B cell (primary cell): ENCODE results near the gene HERC5. TPM values are rescaled to one million over a fixed set of nuclear protein-coding genes. Genes with fewer than 3 reads are reported as not detected.

Source experiments
- ATAC-seq: fragments of 200-7000 bp; cut with Tn5 transposase; one replicate; pipeline ENCODE4 v1.10.0; 2021; ENCODE audit warnings: low read depth, mild to moderate bottlenecking, moderate number of reproducible peaks, moderate library complexity
- CTCF ChIA-PET: fragments of 350-600 bp; sonication (Branson Sonifier 250); formaldehyde crosslinking; loops from one replicate; lab custom pipeline; 2021; ENCODE audit warnings: antibody characterized with exemption, inconsistent platforms; lab: Charles Lee
- POLR2A ChIA-PET: fragments of 350-600 bp; sonication (Branson Sonifier 250); formaldehyde crosslinking; loops from one replicate; lab custom pipeline; 2021; ENCODE audit warnings: antibody characterized with exemption; lab: Charles Lee
- DNase-seq: peaks from one replicate; pipeline ENCODE4 v3.0.0; 2013
- H2AFZ ChIP-seq: 2 replicates; pipeline ENCODE4 v1.6.1; 2012; ENCODE audit warnings: mild to moderate bottlenecking, low read depth, low read length; ENCODE audit not compliant: insufficient read depth, poor library complexity, severe bottlenecking
- H3K27ac ChIP-seq, 2 donors: 1 replicate in 1 of 2; 2 replicates in 1 of 2; pipeline ENCODE4 v1.5.1; 2012 to 2013; ENCODE audit warnings: low read length in 2 of 2, mild to moderate bottlenecking in 2 of 2, moderate library complexity in 1 of 2
- H3K27me3 ChIP-seq, 4 experiments: fragments of 200-600 bp in 1 of 4; sonication (generic) in 1 of 4; replicated peaks in 1 of 4; 1 replicate in 2 of 4; 2 replicates in 2 of 4; pipeline versions ENCODE4 v1.6.1 to v1.7.0; 2013 to 2016; ENCODE audit warnings: low read length in 3 of 4, mild to moderate bottlenecking in 2 of 4, mixed read lengths in 1 of 4, moderate library complexity in 1 of 4; ENCODE audit not compliant: insufficient read depth in 4 of 4, control insufficient read depth in 3 of 4; ENCODE audit errors: control extremely low read depth in 1 of 4
- H3K36me3 ChIP-seq, 2 experiments: replicated peaks in 1 of 2; 1 replicate in 1 of 2; 2 replicates in 1 of 2; pipeline versions ENCODE4 v1.6.1 to v1.7.1; 2013; ENCODE audit warnings: low read length in 1 of 2; ENCODE audit not compliant: insufficient read depth in 2 of 2, control insufficient read depth in 1 of 2; ENCODE audit errors: control extremely low read depth in 1 of 2, extremely low read depth in 1 of 2
- H3K4me1 ChIP-seq, 2 donors: fragments of 200-600 bp in 1 of 2; sonication (generic) in 1 of 2; 1 replicate in 1 of 2; 2 replicates in 1 of 2; pipeline versions ENCODE4 v1.5.1 to v1.6.1; 2013 to 2017; ENCODE audit warnings: low read length in 2 of 2; ENCODE audit not compliant: control insufficient read depth in 2 of 2, insufficient read depth in 2 of 2
- H3K4me2 ChIP-seq: replicated peaks from 2 replicates; pipeline ENCODE3; 2012; ENCODE audit warnings: mild to moderate bottlenecking, low read depth, low read length; ENCODE audit not compliant: poor library complexity, severe bottlenecking
- H3K4me3 ChIP-seq, 5 experiments: fragments of 200-600 bp in 1 of 5; sonication (generic) in 1 of 5; 1 replicate in 3 of 5; 2 replicates in 2 of 5; pipeline versions ENCODE4 v1.5.1 to v1.7.0; 2011 to 2016; ENCODE audit warnings: low read length in 4 of 5, mild to moderate bottlenecking in 4 of 5, low read depth in 2 of 5, control low read depth in 1 of 5, moderate library complexity in 1 of 5; ENCODE audit not compliant: insufficient read depth in 1 of 5; ENCODE audit errors: control extremely low read depth in 1 of 5, extremely low read depth in 1 of 5
- H3K79me2 ChIP-seq: fragments of 200-600 bp; sonication (generic); one replicate; pipeline ENCODE4 v1.6.0; 2016; ENCODE audit warnings: low read length; ENCODE audit not compliant: control insufficient read depth, insufficient read depth
- H3K9ac ChIP-seq: fragments of 200-600 bp; sonication (generic); 2 replicates; pipeline ENCODE4 v1.6.1; 2017; ENCODE audit warnings: mild to moderate bottlenecking, low read length, moderate library complexity
- H3K9me3 ChIP-seq, 3 donors: one replicate each; pipeline versions ENCODE4 v1.6.1 to v1.7.1; 2013; ENCODE audit warnings: low read length in 2 of 3; ENCODE audit not compliant: control insufficient read depth in 2 of 3, insufficient read depth in 1 of 3; ENCODE audit errors: control extremely low read depth in 1 of 3
- H4K20me1 ChIP-seq: 2 replicates; pipeline ENCODE4 v1.6.0; 2012; ENCODE audit warnings: mild to moderate bottlenecking, low read length; ENCODE audit not compliant: insufficient read depth, control insufficient read depth, poor library complexity, severe bottlenecking
- H3K27ac Mint-ChIP-seq: one replicate; pipeline ENCODE4 v1.8.0; 2021; ENCODE audit warnings: mixed read lengths
- H3K27me3 Mint-ChIP-seq: one replicate; pipeline ENCODE4 v1.8.0; 2021; ENCODE audit warnings: mixed read lengths
- H3K4me1 Mint-ChIP-seq: one replicate; pipeline ENCODE4 v1.8.0; 2021; ENCODE audit warnings: mixed read lengths
- H3K4me3 Mint-ChIP-seq: one replicate; pipeline ENCODE4 v1.8.0; 2021; ENCODE audit warnings: mixed read lengths
- H3K9me3 Mint-ChIP-seq: one replicate; pipeline ENCODE4 v1.8.0; 2022; ENCODE audit warnings: mixed read lengths; ENCODE audit not compliant: insufficient read depth
- EZH2 ChIP-seq: IDR thresholded peaks from 2 replicates; pipeline ENCODE4 v1.6.1; 2012; ENCODE audit warnings: borderline replicate concordance, low read depth, mild to moderate bottlenecking, moderate library complexity, low read length; ENCODE audit not compliant: insufficient read depth, poor library complexity, severe bottlenecking
- WGBS: methylation state at CpG from one replicate; pipeline ENCODE4 v1.1.5; 2013; ENCODE audit warnings: missing lambda C conversion rate; ENCODE audit not compliant: insufficient coverage; 5-methylcytosine and 5-hydroxymethylcytosine counted together
- intact Hi-C: fragments of 100-400 bp; cut with micrococcal nuclease; formaldehyde crosslinking; loops from one replicate; pipeline ENCODE4 v1.10.0; 2022
- polyA plus RNA-seq: library from polyadenylated mRNA; depleted of rRNA; stranded (reverse); fragments of >200 nt; gene quantifications from 2 replicates; pipeline ENCODE4 v1.2.3, GENCODE V29; 2012
- total RNA-seq, 2 donors: library from RNA; stranded (reverse); fragments of 120-200 nt in 1 of 2; gene quantifications; 1 replicate in 1 of 2; 2 replicates in 1 of 2; pipeline versions ENCODE4 v1.2.3 to v1.2.4, GENCODE V29; 2013 to 2022
- TF ChIP-seq, protein P1 (sequence below): fragments of 200-600 bp; IDR thresholded peaks from one replicate; pipeline ENCODE4 v1.8.0; 2022; ENCODE audit warnings: antibody characterized with exemption, mild to moderate bottlenecking

HERC5 gene
- total and polyA plus RNA-seq, 2 donors (not counting 1 experiment from before 2014, with no cell fraction given) = 1.9 to 10.6 TPM

DNA sequence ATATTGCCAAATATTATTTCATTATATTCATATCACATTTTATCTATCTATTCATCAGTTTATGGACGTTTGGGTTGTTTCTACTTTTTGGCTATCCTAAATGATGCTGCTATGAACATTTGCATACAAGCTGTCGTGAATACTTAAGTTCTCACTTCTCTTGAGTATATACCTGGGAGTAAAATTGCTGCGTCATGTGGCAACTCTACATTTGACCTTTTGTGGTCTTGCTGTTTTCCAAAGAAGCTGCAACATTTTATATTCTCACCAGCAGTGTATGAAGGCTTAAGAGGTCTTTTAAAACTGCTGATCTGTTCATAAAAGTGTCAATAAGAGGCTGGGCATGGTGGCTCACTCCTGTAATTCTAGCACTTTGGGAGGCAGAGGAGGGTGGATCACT lies 60.9 kb downstream of the HERC5 start:
- intact Hi-C loops = loop anchor here (5.0 kb wide), 2 partner anchors 666 to 841 kb away; no protein-coding TSS in a partner anchor
- Histone ChIP-seq H3K36me3 (peaks cover 1 to 8% of the 10 kb centered on the region in 2 experiments), H3K4me3 (no peak overlapping the region), H3K4me1 (peaks cover 7% of the 10 kb centered on the region in 2 donors), H3K9ac (no peak overlapping the region), H3K4me2 (no peak overlapping the region), H3K9me3 (no peaks in the 10 kb centered on the region), H3K27ac (no peak overlapping the region), H3K79me2 (peaks cover 3% of the 10 kb centered on the region), H3K27me3 (no peaks in the 10 kb centered on the region), H4K20me1 (no peaks in the 10 kb centered on the region), H2AFZ (no peak overlapping the region)
- TF ChIP-seq, protein P1, sequence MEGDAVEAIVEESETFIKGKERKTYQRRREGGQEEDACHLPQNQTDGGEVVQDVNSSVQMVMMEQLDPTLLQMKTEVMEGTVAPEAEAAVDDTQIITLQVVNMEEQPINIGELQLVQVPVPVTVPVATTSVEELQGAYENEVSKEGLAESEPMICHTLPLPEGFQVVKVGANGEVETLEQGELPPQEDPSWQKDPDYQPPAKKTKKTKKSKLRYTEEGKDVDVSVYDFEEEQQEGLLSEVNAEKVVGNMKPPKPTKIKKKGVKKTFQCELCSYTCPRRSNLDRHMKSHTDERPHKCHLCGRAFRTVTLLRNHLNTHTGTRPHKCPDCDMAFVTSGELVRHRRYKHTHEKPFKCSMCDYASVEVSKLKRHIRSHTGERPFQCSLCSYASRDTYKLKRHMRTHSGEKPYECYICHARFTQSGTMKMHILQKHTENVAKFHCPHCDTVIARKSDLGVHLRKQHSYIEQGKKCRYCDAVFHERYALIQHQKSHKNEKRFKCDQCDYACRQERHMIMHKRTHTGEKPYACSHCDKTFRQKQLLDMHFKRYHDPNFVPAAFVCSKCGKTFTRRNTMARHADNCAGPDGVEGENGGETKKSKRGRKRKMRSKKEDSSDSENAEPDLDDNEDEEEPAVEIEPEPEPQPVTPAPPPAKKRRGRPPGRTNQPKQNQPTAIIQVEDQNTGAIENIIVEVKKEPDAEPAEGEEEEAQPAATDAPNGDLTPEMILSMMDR = no peak
- TF ChIP-seq EZH2 = no peak
- no peaks in the 10 kb centered on the region for H3K27me3 Mint-ChIP-seq
- DNase-seq (no peak), ATAC-seq (no peak)
- WGBS = 71% methylated on average over 1 of the region's 3 CpGs
- no peaks in the 10 kb centered on the region for H3K9me3 Mint-ChIP-seq
- CTCF ChIA-PET = interaction anchor here (0.7 to 16.3 kb wide), 7 partner anchors 8 to 485 kb away, joined by 3 to 506 read pairs (median 31); partner anchors contain the start of genes PPM1K and PYURF
- POLR2A ChIA-PET = no interaction called here
- H3K27ac Mint-ChIP-seq = no peak overlapping the region
- peaks cover 12% of the 10 kb centered on the region for H3K4me1 Mint-ChIP-seq
- no peak overlapping the region for H3K4me3 Mint-ChIP-seq

DNA sequence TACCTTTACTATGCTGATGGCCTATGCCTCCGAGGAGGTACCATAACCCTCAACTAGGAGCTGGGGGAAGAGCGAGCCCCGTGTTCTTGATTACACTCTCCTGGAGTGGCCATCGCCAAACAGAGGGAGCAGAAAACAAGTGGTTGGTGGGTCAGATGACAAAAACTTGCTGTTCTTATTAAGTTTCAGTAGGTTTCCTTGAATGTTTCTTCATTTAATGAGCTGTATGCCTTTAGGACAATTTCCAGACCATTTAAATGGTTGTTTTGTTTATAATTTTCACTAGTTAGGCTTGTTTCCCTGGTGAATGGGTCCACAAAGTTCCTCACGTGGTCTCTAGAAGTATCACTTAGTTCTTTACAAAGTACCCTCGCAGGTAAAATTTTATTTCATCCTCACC lies 62.0 kb downstream of the HERC5 start:
- no peak for DNase-seq
- ATAC-seq = no peak
- Histone ChIP-seq H3K27me3 (no peaks in the 10 kb centered on the region), H3K36me3 (peaks cover 1 to 8% of the 10 kb centered on the region in 2 experiments), H3K4me2 (no peak overlapping the region), H3K9me3 (no peaks in the 10 kb centered on the region), H4K20me1 (no peaks in the 10 kb centered on the region), H3K9ac (no peak overlapping the region), H3K27ac (no peak overlapping the region), H3K4me3 (no peak overlapping the region), H3K4me1 (peaks cover 8 to 11% of the 10 kb centered on the region in 2 donors), H3K79me2 (peaks cover 9% of the 10 kb centered on the region), H2AFZ (no peak overlapping the region)
- Mint-ChIP-seq H3K27me3 (no peaks in the 10 kb centered on the region), H3K9me3 (no peaks in the 10 kb centered on the region), H3K4me1 (peaks cover 13% of the 10 kb centered on the region), H3K27ac (no peak overlapping the region), H3K4me3 (no peak overlapping the region)
- POLR2A ChIA-PET = no interaction called here
- TF ChIP-seq, protein P1 = no peak
- TF ChIP-seq EZH2 = no peak
- 100% methylated on average over 1 of the region's 6 CpGs for WGBS
- CTCF ChIA-PET = interaction anchor here (2.3 to 16.3 kb wide), 2 partner anchors 21 to 299 kb away, joined by 6 to 506 read pairs; no protein-coding TSS in a partner anchor
- intact Hi-C loops = loop anchor here (5.0 kb wide), 2 partner anchors 667 to 842 kb away; no protein-coding TSS in a partner anchor
